ENCODE measurements around the gene AMPH.
"Not testable (repeated sequence)": the region's sequence is repeated elsewhere in the genome, so short reads cannot be mapped to it uniquely, and the experiment has no call there.

Gene AMPH

GRCh38 chr7:38453168-38453567 lies 178.0 kb downstream of the AMPH start:
- no peak for DNase-seq

DNA sequence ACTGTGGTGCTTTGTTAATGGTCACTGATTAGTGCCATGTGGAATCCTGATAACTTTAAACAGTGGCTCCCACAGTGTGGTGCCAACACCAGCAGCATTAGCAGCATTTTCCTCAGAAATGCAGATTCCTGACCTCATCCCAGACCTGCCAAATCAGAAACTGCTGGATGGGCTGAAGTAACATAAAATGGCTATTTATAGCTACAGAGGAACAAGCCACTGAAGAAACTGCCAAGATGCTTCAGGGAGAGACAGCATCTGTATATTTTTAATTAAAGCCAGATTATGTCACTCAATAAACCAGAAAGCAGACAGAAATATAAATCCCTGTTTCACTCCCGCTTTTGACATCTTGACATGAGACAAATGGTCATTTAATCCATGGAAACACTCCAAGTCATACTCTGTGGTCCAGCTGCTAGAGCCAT lies 178.5 kb downstream of the AMPH start:
- no peak for DNase-seq

GRCh38 chr7:38451840-38452239 lies 179.3 kb downstream of the AMPH start:
- DNase-seq: peak; percentile 21

DNA sequence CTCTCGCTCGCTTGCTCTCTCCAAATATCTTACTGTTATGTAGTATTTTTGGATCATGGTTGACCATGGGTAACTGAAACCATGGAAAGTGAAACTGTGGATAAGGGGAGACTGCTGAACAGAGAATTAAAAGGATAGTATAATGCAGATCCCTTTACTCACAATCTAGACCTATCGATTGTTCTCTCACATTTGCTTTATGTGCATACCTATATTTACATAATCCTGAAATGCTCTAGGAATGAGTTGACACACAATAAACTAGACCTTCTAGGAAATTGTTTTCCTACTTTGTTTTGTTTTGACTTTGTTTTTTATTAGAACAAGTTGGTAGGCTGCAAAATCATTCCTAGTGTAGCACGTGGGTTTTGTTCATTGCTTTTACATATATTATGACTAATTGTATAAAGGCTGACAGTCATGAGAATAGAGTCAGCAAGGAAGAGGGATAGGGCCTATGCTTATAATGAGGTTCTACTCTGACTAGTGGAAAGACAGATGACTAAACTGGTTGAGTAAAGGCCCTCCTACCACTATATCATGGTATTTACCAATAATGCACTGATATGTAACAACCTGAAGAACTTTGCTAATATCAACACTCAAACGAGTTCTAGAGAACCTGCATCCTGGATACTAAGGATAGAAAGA lies 182.5 kb downstream of the AMPH start:
- no peak for DNase-seq

DNA sequence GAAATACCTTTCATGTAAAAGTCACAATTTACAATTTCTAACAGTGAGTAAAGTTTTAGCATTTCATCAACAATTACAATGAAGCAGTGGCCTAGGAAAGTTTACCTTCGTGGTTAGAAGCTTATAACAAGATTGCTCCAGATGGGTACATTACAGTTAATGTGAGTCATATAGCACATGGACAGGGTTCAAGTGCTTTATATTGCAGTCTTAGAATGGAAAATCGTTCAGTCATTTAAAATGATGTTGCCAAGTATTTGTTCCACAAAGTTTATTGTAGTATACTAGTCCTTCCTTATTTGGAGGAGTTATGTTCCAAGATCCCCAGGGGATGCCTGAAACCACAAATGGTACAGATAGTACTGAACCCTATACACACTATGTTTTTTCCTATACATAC lies 183.1 kb downstream of the AMPH start:
- no peak for DNase-seq

DNA sequence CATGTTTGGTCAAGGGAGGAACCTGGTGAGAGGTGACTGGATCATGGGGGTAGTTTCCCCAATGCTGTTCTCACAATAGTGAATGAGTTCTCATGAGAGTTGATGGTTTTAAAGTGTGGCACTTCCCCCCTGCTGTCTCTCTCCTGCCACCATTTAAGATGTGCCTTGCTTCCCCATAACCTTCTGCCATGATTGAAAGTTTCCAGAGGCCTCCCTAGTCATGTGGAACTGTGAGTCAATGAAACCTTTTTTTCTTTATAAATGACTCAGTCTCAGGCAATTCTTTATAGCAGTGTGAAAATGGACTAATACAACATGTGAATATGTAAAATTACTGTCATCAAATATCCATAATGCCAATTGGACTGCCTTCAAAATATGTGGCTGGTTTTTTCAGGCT lies 192.2 kb downstream of the AMPH start:
- no peak for DNase-seq

DNA sequence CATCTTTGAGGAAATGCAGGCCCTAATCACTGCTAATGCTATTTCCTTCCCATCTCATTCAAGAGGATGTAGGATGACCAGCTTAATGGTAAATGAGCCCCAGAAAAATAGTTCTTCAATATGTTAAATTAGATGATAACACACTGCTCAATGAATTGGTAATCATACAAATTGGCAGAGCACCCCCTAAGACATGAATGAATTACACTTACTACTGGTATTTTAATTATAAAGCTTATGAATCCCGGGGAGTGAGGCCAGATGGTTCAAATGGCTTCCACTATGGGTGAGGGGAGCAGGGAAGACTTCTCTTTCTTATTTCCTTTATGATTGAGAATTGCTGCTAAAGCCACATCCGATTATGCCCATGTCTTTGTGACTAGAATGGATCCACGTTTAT lies 198.5 kb downstream of the AMPH start:
- DNase-seq: no peak

GRCh38 chr7:38432080-38432479 lies 199.1 kb downstream of the AMPH start:
- DNase-seq: no peak

DNA sequence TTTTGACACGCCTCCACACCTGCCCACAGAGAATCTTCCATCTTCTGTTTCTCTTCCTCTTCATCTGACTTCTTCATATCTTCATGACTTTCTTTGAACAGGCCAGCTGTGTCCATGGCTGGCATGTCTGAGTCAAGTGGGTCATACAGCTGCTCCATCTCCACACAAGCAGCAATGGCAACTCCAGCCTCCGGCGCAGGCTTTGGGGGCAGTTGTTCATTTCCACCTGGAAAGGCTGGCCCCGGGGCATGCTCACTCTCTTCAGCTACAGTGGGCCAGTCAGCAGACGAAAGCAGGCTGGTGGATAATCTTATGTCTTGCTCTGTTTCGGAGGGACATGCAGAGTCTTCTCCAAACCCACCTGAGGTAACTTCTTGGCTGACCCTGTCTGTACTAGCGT lies 202.1 kb downstream of the AMPH start:
- DNase-seq: no peak

- DNase-seq: no peak
These were observed 203.1 kb downstream of the AMPH start for GRCh38 chr7:38428041-38428440.

GRCh38 chr7:38427279-38427955 lies 203.8 kb downstream of the AMPH start:
- no peak for DNase-seq

GRCh38 chr7:38425509-38425908 lies 205.7 kb downstream of the AMPH start:
- DNase-seq: no peak

DNA sequence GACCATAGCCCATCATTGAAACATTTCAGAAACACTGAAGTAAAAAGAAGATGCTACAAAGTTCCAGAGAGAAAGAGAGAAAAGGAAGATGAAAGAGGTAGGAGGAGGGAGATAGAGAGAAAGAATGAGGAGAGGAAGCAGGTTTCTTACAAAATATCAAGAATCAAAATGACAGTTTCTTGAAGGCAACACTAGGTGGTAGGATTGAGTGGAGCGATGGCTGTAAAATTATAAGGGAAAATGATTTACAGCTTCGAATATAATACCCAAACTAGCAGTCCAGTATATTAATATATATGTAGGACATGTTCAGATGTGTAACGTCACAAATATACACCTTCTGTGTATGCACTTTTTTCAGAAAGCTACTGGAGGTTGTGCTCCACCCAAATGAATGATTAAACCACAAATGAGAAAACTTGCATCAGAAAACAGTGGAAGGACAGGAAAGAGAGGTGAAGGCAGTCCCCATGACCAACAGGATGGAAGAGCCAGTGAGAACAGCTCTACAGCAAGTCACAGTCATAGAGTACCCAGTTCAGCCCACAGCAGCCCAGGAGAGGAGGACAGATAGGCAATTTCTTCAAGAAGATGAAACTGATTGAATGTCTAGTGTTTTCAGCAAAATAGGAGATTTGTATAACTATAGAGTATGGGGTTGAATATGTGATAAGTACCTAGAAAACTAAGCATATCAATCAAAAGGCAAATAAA lies 206.3 kb downstream of the AMPH start:
- DNase-seq: no peak

- no peak for DNase-seq
These were observed 217.4 kb downstream of the AMPH start for GRCh38 chr7:38413784-38414183.

DNA sequence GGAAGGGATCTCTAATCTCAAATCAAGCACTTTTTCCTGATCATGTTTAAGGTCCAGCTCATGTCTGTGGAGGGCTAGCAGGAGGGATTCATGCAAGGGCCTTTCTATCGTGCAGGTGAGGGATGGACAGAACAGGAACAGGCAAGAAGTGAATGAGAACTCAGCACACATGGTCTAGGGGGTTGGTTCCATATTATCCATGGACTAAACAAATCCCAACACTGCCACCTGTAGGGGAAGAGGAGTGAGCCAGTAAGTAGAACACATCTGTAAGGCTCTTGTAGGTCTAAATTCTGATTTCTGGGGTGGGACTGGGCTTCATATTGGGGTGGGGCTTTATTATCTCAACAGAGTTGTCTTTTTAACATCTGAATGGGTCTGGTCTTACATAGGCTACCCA lies 219.8 kb downstream of the AMPH start:
- DNase-seq: no peak

- no peak for DNase-seq
These were observed 221.1 kb downstream of the AMPH start for GRCh38 chr7:38410056-38410455.

DNA sequence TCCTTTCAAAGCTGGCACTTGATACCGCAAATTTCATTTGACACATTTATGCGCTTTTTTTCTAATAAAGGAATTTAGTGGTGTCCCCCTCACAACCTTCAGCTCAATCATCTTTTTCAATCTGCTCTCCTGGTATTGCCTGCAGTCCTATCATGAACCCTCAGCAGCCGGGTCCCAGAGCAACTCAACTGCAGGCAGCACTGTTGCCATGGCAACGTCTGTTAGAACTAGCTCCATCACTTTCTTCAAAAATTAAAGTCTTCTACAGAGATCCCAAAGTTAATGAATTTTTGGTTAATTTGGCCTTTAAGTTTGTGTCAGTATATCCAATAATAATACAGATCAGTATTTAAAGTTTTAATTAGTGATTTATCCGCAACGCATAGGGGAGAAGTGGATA lies 221.6 kb downstream of the AMPH start:
- no peak for DNase-seq

GRCh38 chr7:38398725-38399321 lies 232.3 kb downstream of the AMPH start:
- DNase-seq: no peak

GRCh38 chr7:38396852-38397251 lies 234.3 kb downstream of the AMPH start:
- no peak for DNase-seq

DNA sequence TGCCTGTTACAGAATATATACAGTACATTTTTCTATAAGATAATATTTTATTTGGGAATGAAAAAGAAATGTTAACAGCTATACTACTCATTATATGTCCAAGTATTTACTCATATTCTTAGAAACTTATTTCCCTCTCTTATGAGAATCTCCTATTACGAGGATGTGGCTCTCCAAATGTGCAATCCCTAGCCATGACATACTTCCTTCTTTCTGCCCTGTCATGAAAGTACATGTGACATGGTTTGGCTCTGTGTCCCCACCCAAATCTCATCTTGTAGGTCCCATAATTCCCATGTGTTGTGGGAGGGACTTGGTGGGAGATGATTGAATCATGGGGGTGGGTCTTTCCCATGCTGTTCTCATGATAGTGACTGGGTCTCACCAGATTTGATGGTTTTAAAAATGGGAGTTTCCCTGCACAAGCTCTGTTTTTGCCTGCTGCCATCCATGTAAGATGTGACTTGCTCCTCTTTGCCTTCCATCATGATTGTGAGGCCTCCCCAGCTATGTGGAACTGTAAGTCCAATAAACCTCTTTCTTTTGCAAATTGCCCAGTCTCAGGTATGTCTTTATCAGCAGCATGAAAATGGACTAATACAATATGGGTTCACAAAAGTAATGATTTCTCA lies 235.1 kb downstream of the AMPH start:
- DNase-seq: not testable (repeated sequence)

GRCh38 chr7:38394660-38395059 lies 236.5 kb downstream of the AMPH start:
- no peak for DNase-seq

DNA sequence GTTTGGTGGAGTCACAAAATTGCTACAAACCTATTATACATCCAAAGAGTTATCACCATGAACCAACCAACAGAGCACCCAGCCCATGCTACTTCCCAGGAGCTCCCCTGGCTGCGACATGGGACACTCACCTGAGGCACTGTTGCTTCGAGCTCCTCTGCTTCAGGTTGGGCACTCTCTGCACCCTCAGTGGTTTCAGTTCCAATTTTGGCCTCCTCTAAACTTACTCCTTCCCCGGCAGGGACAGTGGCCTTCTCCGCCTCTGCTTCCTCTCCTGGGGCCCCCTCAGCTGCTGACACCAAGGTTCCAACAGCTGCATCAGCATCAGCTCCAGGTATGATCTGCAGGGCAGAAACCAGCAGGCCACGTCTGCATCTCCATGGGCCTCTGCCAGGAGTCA lies 237.3 kb downstream of the AMPH start:
- DNase-seq: no peak

- no peak for DNase-seq
These were observed 239.4 kb downstream of the AMPH start for GRCh38 chr7:38391751-38392150.

Data from NCI-H2029 (cell line).